T-helper 1 cell (primary cell): ENCODE results near the gene TRABD.
A peak's percentile ranks its signal among the peaks of the same experiment; 100 is the strongest.

Experiments
- DNase-seq, 5 donors: peaks; one replicate each; pipeline ENCODE4 v3.0.0-alpha.2; 2012 to 2020

TRABD gene

GRCh38 chr22:50219800-50220602 lies 34.3 kb downstream of the TRABD start:
- DNase-seq, result no peak

- DNase-seq, result no peak
Observed at GRCh38 chr22:50220603-50221409, 35.1 kb downstream of the TRABD start.

- peak in 1 of 5 donors; percentile 2 for DNase-seq
Observed at GRCh38 chr22:50221410-50222300, 35.9 kb downstream of the TRABD start.

- peak in 1 of 5 donors; percentile 5 for DNase-seq
Observed at GRCh38 chr22:50222508-50222907, 36.8 kb downstream of the TRABD start.

- no peak for DNase-seq
Observed at GRCh38 chr22:50224071-50224470, 38.4 kb downstream of the TRABD start.

- DNase-seq, result peak in 1 of 5 donors; percentile 10
Observed at GRCh38 chr22:50225200-50225969, 39.7 kb downstream of the TRABD start.

GRCh38 chr22:50226063-50226874 lies 40.6 kb downstream of the TRABD start:
- peak in 1 of 5 donors; percentile 11 for DNase-seq

- DNase-seq, result no peak
Observed at GRCh38 chr22:50226875-50227165, 41.1 kb downstream of the TRABD start.

GRCh38 chr22:50227579-50228215 lies 42.0 kb downstream of the TRABD start:
- DNase-seq, result no peak

GRCh38 chr22:50228366-50228765 lies 42.7 kb downstream of the TRABD start:
- peak in 1 of 5 donors; percentile 8 for DNase-seq

GRCh38 chr22:50229370-50229769 lies 43.7 kb downstream of the TRABD start:
- DNase-seq, result no peak

GRCh38 chr22:50232481-50233151 lies 46.9 kb downstream of the TRABD start:
- peak in 1 of 5 donors; percentile 1 for DNase-seq

- no peak for DNase-seq
Observed at GRCh38 chr22:50233223-50233622, 47.5 kb downstream of the TRABD start.

GRCh38 chr22:50236731-50237409 lies 51.2 kb downstream of the TRABD start:
- no peak for DNase-seq

- no peak for DNase-seq
Observed at GRCh38 chr22:50238755-50239154, 53.0 kb downstream of the TRABD start.

- no peak for DNase-seq
Observed at GRCh38 chr22:50242406-50242949, 56.8 kb downstream of the TRABD start.

- DNase-seq, result no peak
Observed at GRCh38 chr22:50243685-50244419, 58.1 kb downstream of the TRABD start.

- peak; percentile 81 to 93 (median 88) for DNase-seq
Observed at GRCh38 chr22:50244420-50245213, 58.9 kb downstream of the TRABD start, which contains the start of gene TUBGCP6. Gene TUBGCP6 (minus strand): TSS chr22:50245023. CDS start chr22:50244459, 564 bp downstream.
